Heart left ventricle (tissue), 13 donors: Measurements from ENCODE around the gene BAIAP2L2.

Experiments used
- CTCF ChIP-seq, 12 donors: fragments of 200-600 bp; sonication (generic) in 4 of 12; IDR thresholded peaks; one replicate each; pipeline versions ENCODE4 v1.5.0 to v1.8.0; 2018 to 2022; ENCODE audit warnings: antibody characterized with exemption in 12 of 12, mild to moderate bottlenecking in 5 of 12
- POLR2A ChIP-seq, 2 donors: fragments of 450-650 bp; IDR thresholded peaks; one replicate each; pipeline ENCODE4 v1.6.1; 2017; ENCODE audit warnings: antibody characterized with exemption in 2 of 2, mild to moderate bottlenecking in 2 of 2, moderate library complexity in 2 of 2
- donor health status: ischemic (EF 13 %, LVEDD 7.1; RV severe dilation, severe dysfunction).
- donor health status: DM: no; HTN: yes; CAD: no.
- donor health status: DM: no; HTN: no; CAD: no.
- donor health status: ischemic (EF 25% LVEDD 6.9; RV normal size, moderate dysfunction).
- donor health status: ischemic (EF 25% LVEDD 5.7; RV mildly dilated, moderate dysfunction).
- donor health status: ischemic (EF 35%, LVEDD 5.7; RV mildly dilated, moderate dysfunction).
- donor health status: nonischemic (EF 11% LVEDD 7.7; RV severe dilation, severe dysfunction).
- donor health status: DM: yes; HTN: yes; CAD: no.
- donor health status: PGD.
- donor health status: ischemic (EF 29% LVEDD 5.4; RV normal size, mild dysfunction).
- donor health status: nonischemic (EF 23%, LVEDD 6.1; RV moderate dilation, normal function).

- TF ChIP-seq CTCF (IDR thresholded peaks at IDR 0.05) (no peak), POLR2A (IDR thresholded peaks at IDR 0.05) (no peak)
These were observed 2.6 kb downstream of the BAIAP2L2 start for GRCh38 chr22:38107692-38108515.
